GM23248 (cell line): ENCODE data around the gene KCNG4. TPM values are rescaled to one million over a fixed set of nuclear protein-coding genes. Genes with fewer than 3 reads are reported as not detected.
A peak's percentile ranks its signal among the peaks of the same experiment; 100 is the strongest.

ENCODE experiments used
- DNase-seq: peaks from one replicate; pipeline ENCODE4 v3.0.0-alpha.2; 2015
- H2AFZ ChIP-seq: fragments of 200-600 bp; sonication (generic); 2 replicates; pipeline ENCODE4 v1.6.1; 2016; ENCODE audit warnings: antibody characterized with exemption
- H3F3A ChIP-seq: fragments of 200-600 bp; sonication (generic); 2 replicates; pipeline ENCODE4 v1.6.1; 2016; ENCODE audit warnings: mild to moderate bottlenecking, antibody characterized with exemption, mixed run types; ENCODE audit not compliant: insufficient read depth
- H3K27ac ChIP-seq: fragments of 200-600 bp; sonication (generic); 2 replicates; pipeline ENCODE4 v1.5.1; 2016; ENCODE audit warnings: mild to moderate bottlenecking
- H3K27me3 ChIP-seq: fragments of 200-600 bp; sonication (generic); replicated peaks from 2 replicates; pipeline ENCODE4 v1.6.1; 2016; ENCODE audit warnings: mild to moderate bottlenecking; ENCODE audit not compliant: insufficient read depth
- H3K36me3 ChIP-seq: fragments of 200-600 bp; sonication (generic); 2 replicates; pipeline ENCODE4 v1.6.1; 2016; ENCODE audit warnings: low read depth, mild to moderate bottlenecking
- H3K4me1 ChIP-seq: fragments of 200-600 bp; sonication (generic); 2 replicates; pipeline ENCODE4 v1.6.1; 2016; ENCODE audit warnings: mild to moderate bottlenecking; ENCODE audit not compliant: insufficient read depth
- H3K4me2 ChIP-seq: fragments of 200-600 bp; sonication (generic); one replicate; pipeline ENCODE4 v1.6.1; 2016; ENCODE audit warnings: mild to moderate bottlenecking; ENCODE audit not compliant: unreplicated experiment
- H3K4me3 ChIP-seq: fragments of 200-600 bp; sonication (generic); 2 replicates; pipeline ENCODE4 v1.5.1; 2016; ENCODE audit warnings: mild to moderate bottlenecking
- H3K79me2 ChIP-seq: fragments of 200-600 bp; sonication (generic); 2 replicates; pipeline ENCODE4 v1.6.1; 2016; ENCODE audit warnings: mild to moderate bottlenecking; ENCODE audit not compliant: insufficient read depth
- H3K9ac ChIP-seq: fragments of 200-600 bp; sonication (generic); 2 replicates; pipeline ENCODE4 v1.6.1; 2016; ENCODE audit warnings: mild to moderate bottlenecking
- H3K9me2 ChIP-seq: fragments of 200-600 bp; sonication (generic); 2 replicates; pipeline ENCODE4 v1.6.1; 2016; ENCODE audit warnings: mixed run types, mild to moderate bottlenecking, moderate library complexity; ENCODE audit not compliant: insufficient read depth
- H3K9me3 ChIP-seq: fragments of 200-600 bp; sonication (generic); one replicate; pipeline ENCODE4 v1.6.1; 2017; ENCODE audit warnings: low read depth
- H4K20me1 ChIP-seq: fragments of 200-600 bp; sonication (generic); 2 replicates; pipeline ENCODE4 v1.6.0; 2016; ENCODE audit not compliant: insufficient read depth
- EZH2 ChIP-seq: fragments of 200-600 bp; sonication (generic); IDR thresholded peaks from 2 replicates; pipeline ENCODE4 v1.6.1; 2018; ENCODE audit warnings: antibody characterized with exemption, mild to moderate bottlenecking; ENCODE audit not compliant: insufficient read depth, poor library complexity, severe bottlenecking
- EZH2phosphoT487 ChIP-seq: fragments of 200-600 bp; sonication (generic); IDR thresholded peaks from 2 replicates; pipeline ENCODE4 v1.6.1; 2018; ENCODE audit warnings: antibody characterized with exemption, moderate library complexity, mild to moderate bottlenecking, low read depth; ENCODE audit not compliant: insufficient read depth
- WGBS, 2 experiments: methylation state at CpG; one replicate each; pipeline ENCODE4 v1.1.6; 2015 to 2017; ENCODE audit warnings: low lambda C conversion rate in 2 of 2, low coverage in 1 of 2; ENCODE audit errors: missing lambda C conversion rate in 2 of 2; 5-methylcytosine and 5-hydroxymethylcytosine counted together
- in situ Hi-C: fragments of 300-500 bp; cut with MboI; formaldehyde crosslinking; loops from 2 replicates; pipeline ENCODE4 v1.15.0; 2020
- polyA plus RNA-seq: library from polyadenylated mRNA; unstranded; fragments of >200 nt; fragmentation: Nextera tagmentation; extraction: Ambion mirVana; gene quantifications from 2 replicates; pipeline ENCODE4 v1.2.1, GENCODE V29; 2016
- total RNA-seq: library from RNA; depleted of rRNA; stranded (reverse); fragments of >200 nt; shearing (Covaris generic); gene quantifications from 2 replicates; pipeline ENCODE4 v1.2.3, GENCODE V29; 2014

KCNG4 gene
- total and polyA plus RNA-seq, 2 experiments from 2014 or later = not detected

DNA sequence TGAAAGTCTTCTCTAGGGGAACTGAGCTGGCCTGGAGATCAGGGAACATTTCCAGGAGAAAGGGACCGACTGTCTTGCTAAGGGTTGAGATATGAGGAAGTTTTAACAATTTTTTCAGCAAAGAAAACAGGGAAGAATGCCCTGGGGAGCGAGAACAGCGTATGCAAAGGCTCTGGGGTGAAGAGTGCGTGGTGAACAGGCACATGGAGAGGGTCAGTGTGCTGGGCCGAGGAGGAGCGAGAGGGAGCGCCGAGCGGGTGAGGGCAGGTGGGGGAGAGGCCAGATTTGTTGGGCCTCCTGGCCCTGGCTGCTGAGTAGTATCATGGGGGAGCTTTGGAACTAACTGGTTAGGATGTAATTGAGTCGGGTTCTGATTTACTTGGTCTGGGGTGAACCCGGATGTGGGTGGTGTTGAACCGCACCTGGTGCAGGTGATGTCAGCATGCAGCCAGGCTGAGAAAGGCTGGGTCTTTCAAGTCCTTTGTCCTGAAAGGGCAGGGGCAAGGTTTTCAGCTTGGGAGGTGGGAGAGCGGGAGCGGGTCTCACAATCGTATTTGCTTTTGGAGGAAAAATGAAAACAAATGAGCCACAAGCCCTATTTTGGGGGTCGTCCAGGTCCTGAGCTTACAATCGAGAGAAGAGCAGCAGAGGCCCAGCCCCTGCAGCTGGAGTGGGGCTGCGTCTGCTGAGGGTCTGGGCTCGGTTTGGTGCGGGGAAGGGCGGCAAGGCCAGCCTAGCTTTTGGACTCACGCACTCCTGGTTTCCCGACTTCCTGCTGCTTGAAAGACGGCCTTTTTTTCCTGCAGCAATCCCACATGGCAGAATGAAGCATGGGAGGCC lies 43.7 kb upstream of the KCNG4 start:
- 63 to 67% methylated on average over 24 of the region's 24 CpGs for WGBS, 2 experiments
- H2AFZ ChIP-seq = 0 out of 2 replicates have a peak overlapping the region, but pooled peaks have one; percentile 44

GRCh38 chr16:84282533-84282932 lies 42.7 kb upstream of the KCNG4 start:
- in situ Hi-C loops = loop anchor here (10.0 kb wide), 1 partner anchor 202 kb away; no protein-coding TSS in a partner anchor

More for the DNA sequence above, 43.7 kb upstream of the KCNG4 start:
- H3K9me2 ChIP-seq = no peaks in the 10 kb centered on the region
- H3K9ac ChIP-seq = no peak overlapping the region
- no peak overlapping the region for H3K4me3 ChIP-seq
- H3K36me3 ChIP-seq = no peaks in the 10 kb centered on the region
- in situ Hi-C loops = loop anchor here (10.0 kb wide), 1 partner anchor 201 kb away; no protein-coding TSS in a partner anchor
- TF ChIP-seq EZH2phosphoT487 (no peak), EZH2 (no peak)
- H3K4me2 ChIP-seq = no peak overlapping the region
- H4K20me1 ChIP-seq = no peaks in the 10 kb centered on the region
- no peak overlapping the region for H3K27ac ChIP-seq
- no peaks in the 10 kb centered on the region for H3K79me2 ChIP-seq
- H3F3A ChIP-seq = no peaks in the 10 kb centered on the region
- no peaks in the 10 kb centered on the region for H3K4me1 ChIP-seq
- H3K9me3 ChIP-seq = no peaks in the 10 kb centered on the region
- no peak for DNase-seq
- no peaks in the 10 kb centered on the region for H3K27me3 ChIP-seq

DNA sequence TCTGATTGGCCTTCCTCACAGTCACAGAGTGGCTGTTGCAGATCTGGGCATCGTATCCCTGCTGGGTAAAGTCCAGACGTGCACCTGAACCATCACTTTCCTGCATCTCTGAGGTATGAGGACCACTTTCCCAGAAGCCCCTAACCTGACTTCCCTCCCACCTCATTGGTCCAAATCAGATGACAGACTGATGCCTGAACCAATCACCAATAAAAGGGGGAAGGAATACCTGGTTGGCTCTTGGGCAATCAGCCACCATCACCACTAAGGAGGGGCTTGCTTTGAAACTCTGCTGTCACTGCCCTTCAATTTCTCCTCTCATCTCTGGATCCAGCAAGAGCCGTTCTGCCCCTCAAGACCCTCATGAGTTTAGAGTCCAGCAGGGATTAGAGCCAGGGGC lies 41.3 kb upstream of the KCNG4 start:
- Histone ChIP-seq H3K9me2 (no peaks in the 10 kb centered on the region), H3K36me3 (no peaks in the 10 kb centered on the region), H3K4me2 (no peak overlapping the region), H3K4me1 (no peaks in the 10 kb centered on the region), H3K27me3 (no peaks in the 10 kb centered on the region), H4K20me1 (no peaks in the 10 kb centered on the region), H2AFZ (no peak overlapping the region), H3K4me3 (no peak overlapping the region), H3F3A (no peaks in the 10 kb centered on the region), H3K9ac (no peak overlapping the region), H3K79me2 (no peaks in the 10 kb centered on the region), H3K9me3 (no peaks in the 10 kb centered on the region), H3K27ac (no peak overlapping the region)
- no peak for DNase-seq
- no peak for TF ChIP-seq EZH2
- WGBS, 2 experiments = 76 to 84% methylated on average over 3 of the region's 3 CpGs
- in situ Hi-C loops = loop anchor here (10.0 kb wide), 1 partner anchor 204 kb away; no protein-coding TSS in a partner anchor

More at GRCh38 chr16:84282533-84282932, 42.7 kb upstream of the KCNG4 start:
- Histone ChIP-seq H3K36me3 (no peaks in the 10 kb centered on the region), H4K20me1 (no peaks in the 10 kb centered on the region), H3K4me3 (no peak overlapping the region), H3K27ac (no peak overlapping the region), H3K9me3 (no peaks in the 10 kb centered on the region), H2AFZ (no peak overlapping the region), H3K4me1 (no peaks in the 10 kb centered on the region), H3K27me3 (no peaks in the 10 kb centered on the region), H3K9me2 (no peaks in the 10 kb centered on the region), H3K9ac (no peak overlapping the region), H3K79me2 (no peaks in the 10 kb centered on the region), H3F3A (no peaks in the 10 kb centered on the region), H3K4me2 (no peak overlapping the region)
- no peak for TF ChIP-seq EZH2phosphoT487
- TF ChIP-seq EZH2 = no peak
- no peak for DNase-seq
- 46 to 58% methylated on average over 6 of the region's 6 CpGs for WGBS, 2 experiments

- in situ Hi-C loops = loop anchor here (10.0 kb wide), 1 partner anchor 205 kb away; no protein-coding TSS in a partner anchor
- whole genome bisulfite sequencing, 2 experiments = 62 to 64% methylated on average over 12 of the region's 12 CpGs
- no peaks in the 10 kb centered on the region; the same call in 1 of the 2 replicates for H3K27me3 ChIP-seq
Observed at GRCh38 chr16:84279881-84280280, 40.1 kb upstream of the KCNG4 start.

More at GRCh38 chr16:84279881-84280280, 40.1 kb upstream of the KCNG4 start:
- Histone ChIP-seq H3K4me3 (no peak overlapping the region), H3K36me3 (no peaks in the 10 kb centered on the region), H3K4me2 (no peak overlapping the region), H3K9me2 (no peaks in the 10 kb centered on the region), H3K27ac (no peak overlapping the region), H3F3A (no peaks in the 10 kb centered on the region), H4K20me1 (no peaks in the 10 kb centered on the region), H2AFZ (no peak overlapping the region), H3K79me2 (no peaks in the 10 kb centered on the region), H3K9me3 (no peaks in the 10 kb centered on the region), H3K9ac (no peak overlapping the region), H3K4me1 (no peaks in the 10 kb centered on the region)
- no peak for TF ChIP-seq EZH2
- no peak for TF ChIP-seq EZH2phosphoT487
- DNase-seq = no peak
